MM.1S (cell line): Measurements from ENCODE around the gene ARL3.

Experiments used
- CTCF ChIP-seq: fragments of 300-600 bp; sonication (generic); IDR thresholded peaks from 2 replicates; pipeline ENCODE4 v1.5.1; 2016; ENCODE audit warnings: antibody characterized with exemption, low read length, mixed read lengths
- EZH2 ChIP-seq: fragments of 300-600 bp; sonication (generic); optimal IDR thresholded peaks from 2 replicates; pipeline ENCODE3; 2017; ENCODE audit warnings: low read depth, mild to moderate bottlenecking, antibody characterized with exemption, low read length, mixed read lengths
- EZH2phosphoT487 ChIP-seq: fragments of 300-600 bp; sonication (generic); IDR thresholded peaks from 2 replicates; pipeline ENCODE4 v1.6.1; 2018; ENCODE audit warnings: antibody characterized with exemption, low read length

- TF ChIP-seq CTCF (peak; percentile 72), EZH2 (no peak), EZH2phosphoT487 (no peak)
These were observed 69.4 kb downstream of the ARL3 start for GRCh38 chr10:102644646-102645387.
